Heart left ventricle (tissue), 13 donors: ENCODE results near the gene RNF215.

ENCODE experiments used
- CTCF ChIP-seq, 12 donors: fragments of 200-600 bp; sonication (generic) in 4 of 12; IDR thresholded peaks; one replicate each; pipeline versions ENCODE4 v1.5.0 to v1.8.0; 2018 to 2022; ENCODE audit warnings: antibody characterized with exemption in 12 of 12, mild to moderate bottlenecking in 5 of 12
- POLR2A ChIP-seq, 2 donors: fragments of 450-650 bp; IDR thresholded peaks; one replicate each; pipeline ENCODE4 v1.6.1; 2017; ENCODE audit warnings: antibody characterized with exemption in 2 of 2, mild to moderate bottlenecking in 2 of 2, moderate library complexity in 2 of 2
- donor health status: ischemic (EF 13 %, LVEDD 7.1; RV severe dilation, severe dysfunction).
- donor health status: DM: no; HTN: yes; CAD: no.
- donor health status: DM: no; HTN: no; CAD: no.
- donor health status: ischemic (EF 25% LVEDD 6.9; RV normal size, moderate dysfunction).
- donor health status: ischemic (EF 25% LVEDD 5.7; RV mildly dilated, moderate dysfunction).
- donor health status: ischemic (EF 35%, LVEDD 5.7; RV mildly dilated, moderate dysfunction).
- donor health status: nonischemic (EF 11% LVEDD 7.7; RV severe dilation, severe dysfunction).
- donor health status: DM: yes; HTN: yes; CAD: no.
- donor health status: PGD.
- donor health status: ischemic (EF 29% LVEDD 5.4; RV normal size, mild dysfunction).
- donor health status: nonischemic (EF 23%, LVEDD 6.1; RV moderate dilation, normal function).

GRCh38 chr22:30332551-30332950 is 54.7 kb downstream of the RNF215 start:
- TF ChIP-seq CTCF (IDR thresholded peaks at IDR 0.05) (no peak), POLR2A (IDR thresholded peaks at IDR 0.05) (no peak)
